Measurements from ENCODE around the gene APOL6. TPM values are rescaled to one million over a fixed set of nuclear protein-coding genes. Genes with fewer than 3 reads are reported as not detected.
A peak's percentile ranks its signal among the peaks of the same experiment; 100 is the strongest.

The APOL6 gene
- 10.6 TPM for polyA plus RNA-seq (2013)

- Histone ChIP-seq H3K27ac (ENCODE audit: insufficient read depth in 1 of 2, low read depth in 1 of 2, low read length in 2 of 2, poor library complexity in 1 of 2, severe bottlenecking in 2 of 2) (peak within 1 kb of the TSS; percentile 81 to 88), H3K36me3 (ENCODE audit: control insufficient read depth in 4 of 4, insufficient read depth in 4 of 4, low read length in 3 of 4) (peaks cover 0 to 4% (median 2%) of the 10 kb centered on the region in 4 experiments), H3K27me3 (replicated peaks in 2 of 5; ENCODE audit: control insufficient read depth in 4 of 5, insufficient read depth in 5 of 5, low read length in 4 of 5) (no peaks in the 10 kb centered on the region), H3K9me3 (ENCODE audit: control extremely low read depth in 1 of 5, control insufficient read depth in 4 of 5, insufficient read depth in 2 of 5, low read depth in 1 of 5, low read length in 4 of 5) (peaks cover 0 to 5% (median 0%) of the 10 kb centered on the region in 5 experiments), H3K4me3 (ENCODE audit: control insufficient read depth in 1 of 7, extremely low read depth in 1 of 7, insufficient read depth in 4 of 7, low read depth in 2 of 7, low read length in 6 of 7) (peak within 1 kb of the TSS; percentile 80 to 88 (median 85)), H3K4me1 (ENCODE audit: control extremely low read depth in 1 of 4, control insufficient read depth in 4 of 4, insufficient read depth in 4 of 4, low read length in 3 of 4) (peaks cover 8 to 29% (median 22%) of the 10 kb centered on the region in 4 experiments)
- CTCF ChIA-PET: interaction anchor here (1.0 to 1.4 kb wide), 4 partner anchors 9 to 19 kb away, joined by 3 to 5 read pairs (median 4); no protein-coding TSS in a partner anchor
- POLR2A ChIA-PET: interaction anchor here (0.8 to 1.9 kb wide), 3 partner anchors 10 to 17 kb away, joined by 3 to 6 read pairs (median 5); no protein-coding TSS in a partner anchor
- DNase-seq: peak; percentile 67 to 90 (median 86)
- 7% methylated on average over 14 of the region's 18 CpGs for WGBS (ENCODE audit: insufficient coverage)
These were observed at the start of gene APOL6 for GRCh38 chr22:35648066-35649025. TSS of gene APOL6 (plus strand) at chr22:35648446. CDS start at chr22:35656426, 7,980 bp downstream.

- DNase-seq: no peak
- H3K27ac ChIP-seq (ENCODE audit: insufficient read depth in 1 of 2, low read depth in 1 of 2, low read length in 2 of 2, poor library complexity in 1 of 2, severe bottlenecking in 2 of 2): no peak overlapping the region
- ChIA-PET CTCF (interaction anchor here (1.2 to 1.3 kb wide), 3 partner anchors 12 to 16 kb away, joined by 3 to 4 read pairs (median 4); no protein-coding TSS in a partner anchor), POLR2A (no interaction called here)
- H3K4me3 ChIP-seq (ENCODE audit: control insufficient read depth in 1 of 7, extremely low read depth in 1 of 7, insufficient read depth in 4 of 7, low read depth in 2 of 7, low read length in 6 of 7): no peak overlapping the region
- no peaks in the 10 kb centered on the region for H3K9me3 ChIP-seq (ENCODE audit: control extremely low read depth in 1 of 5, control insufficient read depth in 4 of 5, insufficient read depth in 2 of 5, low read depth in 1 of 5, low read length in 4 of 5)
- peaks cover 6 to 32% (median 15%) of the 10 kb centered on the region in 4 experiments for H3K4me1 ChIP-seq (ENCODE audit: control extremely low read depth in 1 of 4, control insufficient read depth in 4 of 4, insufficient read depth in 4 of 4, low read length in 3 of 4)
- H3K36me3 ChIP-seq (ENCODE audit: control insufficient read depth in 4 of 4, insufficient read depth in 4 of 4, low read length in 3 of 4): no peaks in the 10 kb centered on the region
- 96% methylated on average over 3 of the region's 4 CpGs for WGBS (ENCODE audit: insufficient coverage)
- no peaks in the 10 kb centered on the region for H3K27me3 ChIP-seq (replicated peaks in 2 of 5; ENCODE audit: control insufficient read depth in 4 of 5, insufficient read depth in 5 of 5, low read length in 4 of 5)
These were observed 48.9 kb upstream of the APOL6 start for GRCh38 chr22:35599364-35599763.

GRCh38 chr22:35600476-35600875 is 47.8 kb upstream of the APOL6 start:
- ChIA-PET CTCF (interaction anchor here (1.0 to 1.3 kb wide), 4 partner anchors 11 to 27 kb away, joined by 3 to 4 read pairs (median 4); no protein-coding TSS in a partner anchor), POLR2A (interaction anchor here (1.1 kb wide), 1 partner anchor 9 kb away, joined by 3 read pairs; no protein-coding TSS in a partner anchor)
- no peak overlapping the region for H3K27ac ChIP-seq (ENCODE audit: insufficient read depth in 1 of 2, low read depth in 1 of 2, low read length in 2 of 2, poor library complexity in 1 of 2, severe bottlenecking in 2 of 2)
- no peaks in the 10 kb centered on the region for H3K9me3 ChIP-seq (ENCODE audit: control extremely low read depth in 1 of 5, control insufficient read depth in 4 of 5, insufficient read depth in 2 of 5, low read depth in 1 of 5, low read length in 4 of 5)
- DNase-seq: peak; percentile 33 to 83 (median 67)
- H3K4me3 ChIP-seq (ENCODE audit: control insufficient read depth in 1 of 7, extremely low read depth in 1 of 7, insufficient read depth in 4 of 7, low read depth in 2 of 7, low read length in 6 of 7): peak overlapping the region in 1 of 7 experiments; percentile 24
- no peaks in the 10 kb centered on the region for H3K27me3 ChIP-seq (replicated peaks in 2 of 5; ENCODE audit: control insufficient read depth in 4 of 5, insufficient read depth in 5 of 5, low read length in 4 of 5)
- H3K36me3 ChIP-seq (ENCODE audit: control insufficient read depth in 4 of 4, insufficient read depth in 4 of 4, low read length in 3 of 4): no peaks in the 10 kb centered on the region
- peaks cover 6 to 39% (median 21%) of the 10 kb centered on the region in 4 experiments for H3K4me1 ChIP-seq (ENCODE audit: control extremely low read depth in 1 of 4, control insufficient read depth in 4 of 4, insufficient read depth in 4 of 4, low read length in 3 of 4)
- 27% methylated on average over 9 of the region's 12 CpGs for WGBS (ENCODE audit: insufficient coverage)

GRCh38 chr22:35601013-35601580 is 47.1 kb upstream of the APOL6 start:
- POLR2A ChIA-PET: interaction anchor here (1.1 kb wide), 1 partner anchor 9 kb away, joined by 3 read pairs; no protein-coding TSS in a partner anchor
- 95% methylated on average over 4 of the region's 5 CpGs for WGBS (ENCODE audit: insufficient coverage)
- Histone ChIP-seq H3K36me3 (ENCODE audit: control insufficient read depth in 4 of 4, insufficient read depth in 4 of 4, low read length in 3 of 4) (no peaks in the 10 kb centered on the region), H3K9me3 (ENCODE audit: control extremely low read depth in 1 of 5, control insufficient read depth in 4 of 5, insufficient read depth in 2 of 5, low read depth in 1 of 5, low read length in 4 of 5) (no peaks in the 10 kb centered on the region), H3K27ac (ENCODE audit: insufficient read depth in 1 of 2, low read depth in 1 of 2, low read length in 2 of 2, poor library complexity in 1 of 2, severe bottlenecking in 2 of 2) (no peak overlapping the region), H3K4me3 (ENCODE audit: control insufficient read depth in 1 of 7, extremely low read depth in 1 of 7, insufficient read depth in 4 of 7, low read depth in 2 of 7, low read length in 6 of 7) (no peak overlapping the region), H3K27me3 (replicated peaks in 2 of 5; ENCODE audit: control insufficient read depth in 4 of 5, insufficient read depth in 5 of 5, low read length in 4 of 5) (peaks cover 0 to 4% (median 0%) of the 10 kb centered on the region in 5 experiments), H3K4me1 (ENCODE audit: control extremely low read depth in 1 of 4, control insufficient read depth in 4 of 4, insufficient read depth in 4 of 4, low read length in 3 of 4) (peaks cover 6 to 44% (median 21%) of the 10 kb centered on the region in 4 experiments)
- peak in 1 of 3 donors; percentile 46 for DNase-seq
- CTCF ChIA-PET: no interaction called here

GRCh38 chr22:35601743-35602615 is 46.3 kb upstream of the APOL6 start:
- Histone ChIP-seq H3K27me3 (replicated peaks in 2 of 5; ENCODE audit: control insufficient read depth in 4 of 5, insufficient read depth in 5 of 5, low read length in 4 of 5) (peaks cover 0 to 6% (median 0%) of the 10 kb centered on the region in 5 experiments), H3K36me3 (ENCODE audit: control insufficient read depth in 4 of 4, insufficient read depth in 4 of 4, low read length in 3 of 4) (no peaks in the 10 kb centered on the region), H3K27ac (ENCODE audit: insufficient read depth in 1 of 2, low read depth in 1 of 2, low read length in 2 of 2, poor library complexity in 1 of 2, severe bottlenecking in 2 of 2) (no peak overlapping the region), H3K4me3 (ENCODE audit: control insufficient read depth in 1 of 7, extremely low read depth in 1 of 7, insufficient read depth in 4 of 7, low read depth in 2 of 7, low read length in 6 of 7) (no peak overlapping the region), H3K9me3 (ENCODE audit: control extremely low read depth in 1 of 5, control insufficient read depth in 4 of 5, insufficient read depth in 2 of 5, low read depth in 1 of 5, low read length in 4 of 5) (no peaks in the 10 kb centered on the region), H3K4me1 (ENCODE audit: control extremely low read depth in 1 of 4, control insufficient read depth in 4 of 4, insufficient read depth in 4 of 4, low read length in 3 of 4) (peaks cover 6 to 46% (median 21%) of the 10 kb centered on the region in 4 experiments)
- ChIA-PET POLR2A (no interaction called here), CTCF (interaction anchor here (2.1 kb wide), 1 partner anchor 25 kb away, joined by 5 read pairs; no protein-coding TSS in a partner anchor)
- peak; percentile 56 to 90 (median 86) for DNase-seq
- 61% methylated on average over 9 of the region's 9 CpGs for WGBS (ENCODE audit: insufficient coverage)

- ChIA-PET POLR2A (no interaction called here), CTCF (interaction anchor here (0.9 to 1.5 kb wide), 2 partner anchors 17 to 29 kb away, joined by 4 read pairs; no protein-coding TSS in a partner anchor)
- Histone ChIP-seq H3K4me1 (ENCODE audit: control extremely low read depth in 1 of 4, control insufficient read depth in 4 of 4, insufficient read depth in 4 of 4, low read length in 3 of 4) (peaks cover 6 to 46% (median 21%) of the 10 kb centered on the region in 4 experiments), H3K27ac (ENCODE audit: insufficient read depth in 1 of 2, low read depth in 1 of 2, low read length in 2 of 2, poor library complexity in 1 of 2, severe bottlenecking in 2 of 2) (no peak overlapping the region), H3K27me3 (replicated peaks in 2 of 5; ENCODE audit: control insufficient read depth in 4 of 5, insufficient read depth in 5 of 5, low read length in 4 of 5) (peaks cover 0 to 6% (median 2%) of the 10 kb centered on the region in 5 experiments), H3K36me3 (ENCODE audit: control insufficient read depth in 4 of 4, insufficient read depth in 4 of 4, low read length in 3 of 4) (no peaks in the 10 kb centered on the region), H3K9me3 (ENCODE audit: control extremely low read depth in 1 of 5, control insufficient read depth in 4 of 5, insufficient read depth in 2 of 5, low read depth in 1 of 5, low read length in 4 of 5) (no peaks in the 10 kb centered on the region), H3K4me3 (ENCODE audit: control insufficient read depth in 1 of 7, extremely low read depth in 1 of 7, insufficient read depth in 4 of 7, low read depth in 2 of 7, low read length in 6 of 7) (no peak overlapping the region)
- peak; percentile 70 to 85 (median 83) for DNase-seq
- WGBS (ENCODE audit: insufficient coverage): 70% methylated on average over 2 of the region's 9 CpGs
These were observed 43.5 kb upstream of the APOL6 start for GRCh38 chr22:35604621-35605368.

All from common myeloid progenitor, CD34-positive (primary cell).